SU-DHL-6 (cell line): ENCODE results near the gene DOK4.

Experiments used
- H2AFZ ChIP-seq: fragments of 200-600 bp; sonication (generic); 2 replicates; pipeline ENCODE4 v1.6.1; 2014; ENCODE audit warnings: low read depth, mild to moderate bottlenecking, moderate library complexity, mixed read lengths, antibody characterized with exemption, low read length; ENCODE audit not compliant: severe bottlenecking
- H3F3A ChIP-seq: fragments of 200-600 bp; shearing (Covaris generic); 2 replicates; pipeline ENCODE4 v1.6.0; 2016; ENCODE audit warnings: antibody characterized with exemption, mild to moderate bottlenecking; ENCODE audit not compliant: insufficient read depth
- H3K27ac ChIP-seq: fragments of 200-600 bp; sonication (generic); 2 replicates; pipeline ENCODE4 v1.5.1; 2016; ENCODE audit warnings: low read depth, mild to moderate bottlenecking, low read length, moderate library complexity, mixed read lengths
- H3K27me3 ChIP-seq: fragments of 200-600 bp; sonication (generic), shearing (Covaris generic); 2 replicates; pipeline ENCODE4 v1.6.0; 2014; ENCODE audit warnings: mild to moderate bottlenecking, low read length
- H3K36me3 ChIP-seq: fragments of 200-600 bp; sonication (generic); 2 replicates; pipeline ENCODE4 v1.6.1; 2014; ENCODE audit warnings: mild to moderate bottlenecking, low read length, mixed read lengths
- H3K4me2 ChIP-seq: fragments of 300-600, 200-600 bp; shearing (Covaris generic), sonication (generic); 2 replicates; pipeline ENCODE4 v1.6.0; 2014; ENCODE audit warnings: low read length, low read depth, mild to moderate bottlenecking; ENCODE audit not compliant: poor library complexity, severe bottlenecking
- H3K4me3 ChIP-seq: fragments of 200-600 bp; sonication (generic); 2 replicates; pipeline ENCODE4 v1.5.1; 2014; ENCODE audit warnings: antibody characterized with exemption, low read length, mild to moderate bottlenecking, mixed read lengths; ENCODE audit not compliant: insufficient read depth, poor library complexity, severe bottlenecking
- H3K79me2 ChIP-seq: fragments of 200-600 bp; sonication (generic); 2 replicates; pipeline ENCODE4 v1.6.1; 2014; ENCODE audit warnings: mild to moderate bottlenecking, low read length, moderate library complexity; ENCODE audit not compliant: insufficient read depth
- H3K9ac ChIP-seq: fragments of 200-600 bp; sonication (generic); 2 replicates; pipeline ENCODE4 v1.7.0; 2014; ENCODE audit warnings: mild to moderate bottlenecking, low read length
- H3K9me2 ChIP-seq: fragments of 200-600 bp; sonication (generic); replicated peaks from 2 replicates; pipeline ENCODE4 v1.6.1; 2014; ENCODE audit warnings: low read length; ENCODE audit not compliant: insufficient read depth
- H3K9me3 ChIP-seq: fragments of 200-600 bp; sonication (generic); 2 replicates; pipeline ENCODE4 v1.6.1; 2014; ENCODE audit warnings: low read length, mixed read lengths; ENCODE audit not compliant: insufficient read depth
- H4K20me1 ChIP-seq: fragments of 200-600 bp; sonication (generic); 2 replicates; pipeline ENCODE4 v1.6.1; 2014; ENCODE audit warnings: low read depth, mild to moderate bottlenecking, antibody characterized with exemption, low read length, moderate library complexity, mixed read lengths
- EZH2phosphoT487 ChIP-seq: fragments of 200-600 bp; sonication (generic), shearing (Covaris generic); conservative IDR thresholded peaks from 2 replicates; pipeline ENCODE4 v1.6.1; 2018; ENCODE audit warnings: mild to moderate bottlenecking, antibody characterized with exemption, low read length, moderate library complexity, mixed read lengths
- TF ChIP-seq, protein P1 (sequence below): fragments of 200-600 bp; sonication (generic); IDR thresholded peaks from one replicate; pipeline ENCODE4 v1.5.1; 2017; ENCODE audit warnings: antibody characterized with exemption, mild to moderate bottlenecking, low read length, moderate library complexity; ENCODE audit not compliant: insufficient read depth, poor library complexity, severe bottlenecking

DOK4 gene

GRCh38 chr16:57493767-57494166 lies 7.5 kb upstream of the DOK4 start:
- no peaks in the 10 kb centered on the region for H3K79me2 ChIP-seq
- H3K27me3 ChIP-seq = no peaks in the 10 kb centered on the region
- no peaks in the 10 kb centered on the region for H3K36me3 ChIP-seq
- TF ChIP-seq, protein P1, sequence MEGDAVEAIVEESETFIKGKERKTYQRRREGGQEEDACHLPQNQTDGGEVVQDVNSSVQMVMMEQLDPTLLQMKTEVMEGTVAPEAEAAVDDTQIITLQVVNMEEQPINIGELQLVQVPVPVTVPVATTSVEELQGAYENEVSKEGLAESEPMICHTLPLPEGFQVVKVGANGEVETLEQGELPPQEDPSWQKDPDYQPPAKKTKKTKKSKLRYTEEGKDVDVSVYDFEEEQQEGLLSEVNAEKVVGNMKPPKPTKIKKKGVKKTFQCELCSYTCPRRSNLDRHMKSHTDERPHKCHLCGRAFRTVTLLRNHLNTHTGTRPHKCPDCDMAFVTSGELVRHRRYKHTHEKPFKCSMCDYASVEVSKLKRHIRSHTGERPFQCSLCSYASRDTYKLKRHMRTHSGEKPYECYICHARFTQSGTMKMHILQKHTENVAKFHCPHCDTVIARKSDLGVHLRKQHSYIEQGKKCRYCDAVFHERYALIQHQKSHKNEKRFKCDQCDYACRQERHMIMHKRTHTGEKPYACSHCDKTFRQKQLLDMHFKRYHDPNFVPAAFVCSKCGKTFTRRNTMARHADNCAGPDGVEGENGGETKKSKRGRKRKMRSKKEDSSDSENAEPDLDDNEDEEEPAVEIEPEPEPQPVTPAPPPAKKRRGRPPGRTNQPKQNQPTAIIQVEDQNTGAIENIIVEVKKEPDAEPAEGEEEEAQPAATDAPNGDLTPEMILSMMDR = no peak
- TF ChIP-seq EZH2phosphoT487 = no peak
- H3K9ac ChIP-seq = no peak overlapping the region
- no peaks in the 10 kb centered on the region for H3F3A ChIP-seq
- H3K4me3 ChIP-seq = no peak overlapping the region
- no peaks in the 10 kb centered on the region for H4K20me1 ChIP-seq
- H3K9me2 ChIP-seq = no peaks in the 10 kb centered on the region
- no peaks in the 10 kb centered on the region for H3K9me3 ChIP-seq
- no peak overlapping the region for H2AFZ ChIP-seq
- no peak overlapping the region for H3K27ac ChIP-seq
- no peak overlapping the region for H3K4me2 ChIP-seq

GRCh38 chr16:57489229-57489628 lies 2.9 kb upstream of the DOK4 start:
- Histone ChIP-seq H2AFZ (no peak overlapping the region), H3K36me3 (no peaks in the 10 kb centered on the region), H3K79me2 (no peaks in the 10 kb centered on the region), H3K27me3 (no peaks in the 10 kb centered on the region), H4K20me1 (no peaks in the 10 kb centered on the region), H3K9ac (no peak overlapping the region), H3F3A (no peaks in the 10 kb centered on the region), H3K9me3 (no peaks in the 10 kb centered on the region), H3K4me2 (no peak overlapping the region), H3K9me2 (no peaks in the 10 kb centered on the region), H3K27ac (no peak overlapping the region), H3K4me3 (no peak overlapping the region)
- TF ChIP-seq, protein P1 = no peak
- TF ChIP-seq EZH2phosphoT487 = no peak

DNA sequence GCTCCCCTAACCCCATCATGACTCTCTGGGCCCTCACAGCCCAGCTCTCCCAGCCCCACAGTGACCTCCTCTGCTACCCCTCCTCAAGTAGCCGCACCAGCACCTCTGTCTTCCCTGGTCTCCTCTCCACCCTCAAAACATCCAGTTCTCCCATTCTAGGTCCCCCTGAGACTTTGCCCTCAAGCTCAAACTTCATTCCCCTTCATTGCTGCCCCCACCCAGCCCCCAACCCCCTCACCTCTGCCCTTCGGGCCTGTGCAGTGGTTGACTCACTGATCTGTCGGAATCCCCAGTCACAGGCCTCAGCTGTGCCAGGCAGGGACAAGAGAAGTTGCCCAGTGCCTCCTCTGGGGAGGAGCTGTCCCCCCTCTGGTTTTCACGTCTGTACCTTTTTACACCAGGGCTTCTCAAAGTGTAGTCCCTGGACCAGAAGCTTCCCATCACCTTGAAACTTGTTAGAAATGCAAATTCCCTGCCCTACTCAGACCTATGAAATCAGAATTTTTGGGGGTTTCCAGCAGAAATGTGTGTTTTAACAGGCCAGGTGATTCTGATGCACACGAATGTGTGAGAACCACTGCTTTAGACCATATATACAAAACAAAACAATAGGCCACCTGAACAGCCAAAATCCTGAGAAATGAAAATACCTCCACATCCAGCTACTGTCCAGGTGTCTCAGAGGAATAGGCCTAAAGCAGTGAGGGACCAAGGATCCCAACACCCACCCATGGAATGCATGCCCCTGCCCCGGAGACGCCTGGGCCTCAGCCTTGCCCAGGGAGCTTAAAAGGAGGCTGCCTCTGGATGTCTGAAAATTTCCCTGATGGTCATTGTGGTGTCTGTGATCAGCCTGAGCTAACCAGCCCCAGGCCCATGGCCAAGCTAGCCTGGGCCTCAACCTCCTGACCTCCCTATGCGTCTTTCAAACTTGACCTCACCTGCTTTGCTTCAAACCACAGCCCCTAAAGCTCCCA lies 853 bp upstream of the DOK4 start:
- H4K20me1 ChIP-seq = no peaks in the 10 kb centered on the region
- no peaks in the 10 kb centered on the region for H3K9me3 ChIP-seq
- no peak overlapping the region for H3K4me2 ChIP-seq
- no peak overlapping the region for H3K4me3 ChIP-seq
- no peaks in the 10 kb centered on the region for H3F3A ChIP-seq
- H3K36me3 ChIP-seq = no peaks in the 10 kb centered on the region
- TF ChIP-seq EZH2phosphoT487 = no peak
- TF ChIP-seq, protein P1 = no peak
- no peak overlapping the region for H3K9ac ChIP-seq
- H3K27ac ChIP-seq = no peak overlapping the region
- H3K27me3 ChIP-seq = no peaks in the 10 kb centered on the region
- no peaks in the 10 kb centered on the region for H3K9me2 ChIP-seq
- no peaks in the 10 kb centered on the region for H3K79me2 ChIP-seq
- H2AFZ ChIP-seq = no peak overlapping the region
